KOPT-K1 (cell line): ENCODE results near the gene ZBTB20.

ENCODE experiments used
- H3K27ac ChIP-seq: fragments of 200-600 bp; sonication (generic); 2 replicates; pipeline ENCODE4 v1.5.1; 2016; ENCODE audit warnings: antibody characterized with exemption, mild to moderate bottlenecking, low read depth, low read length; ENCODE audit not compliant: poor library complexity, severe bottlenecking
- H3K36me3 ChIP-seq: fragments of 200-600 bp; sonication (generic); 2 replicates; pipeline ENCODE4 v1.5.1; 2017; ENCODE audit warnings: antibody characterized with exemption, mild to moderate bottlenecking, low read length, moderate library complexity; ENCODE audit not compliant: insufficient read depth
- H3K9me3 ChIP-seq: fragments of 200-600 bp; sonication (generic); 2 replicates; pipeline ENCODE4 v1.5.1; 2017; ENCODE audit warnings: antibody characterized with exemption, low read length, mild to moderate bottlenecking; ENCODE audit not compliant: insufficient read depth, poor library complexity, severe bottlenecking

ZBTB20 gene

DNA sequence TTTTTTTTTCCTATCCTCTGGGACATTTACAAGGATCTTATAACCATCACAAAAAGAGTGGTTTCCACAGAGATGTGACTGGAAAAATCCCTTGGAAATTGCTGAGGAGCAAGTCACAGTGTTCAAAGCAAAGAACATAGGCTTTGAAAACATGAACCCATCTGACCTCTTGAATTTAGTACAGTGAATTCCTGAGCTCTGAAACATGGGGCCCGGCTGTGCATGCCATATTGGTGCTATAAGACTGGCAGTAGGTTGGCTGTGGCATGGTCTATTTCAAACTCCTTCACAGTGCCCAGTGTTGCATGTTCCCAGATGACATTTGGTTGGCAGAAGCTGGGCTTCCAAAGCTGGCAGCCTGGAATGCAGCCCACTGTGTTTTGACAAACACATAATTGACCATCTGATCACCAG lies 651.1 kb downstream of the ZBTB20 start:
- no peak overlapping the region for H3K27ac ChIP-seq
- no peaks in the 10 kb centered on the region for H3K36me3 ChIP-seq
- no peaks in the 10 kb centered on the region for H3K9me3 ChIP-seq

DNA sequence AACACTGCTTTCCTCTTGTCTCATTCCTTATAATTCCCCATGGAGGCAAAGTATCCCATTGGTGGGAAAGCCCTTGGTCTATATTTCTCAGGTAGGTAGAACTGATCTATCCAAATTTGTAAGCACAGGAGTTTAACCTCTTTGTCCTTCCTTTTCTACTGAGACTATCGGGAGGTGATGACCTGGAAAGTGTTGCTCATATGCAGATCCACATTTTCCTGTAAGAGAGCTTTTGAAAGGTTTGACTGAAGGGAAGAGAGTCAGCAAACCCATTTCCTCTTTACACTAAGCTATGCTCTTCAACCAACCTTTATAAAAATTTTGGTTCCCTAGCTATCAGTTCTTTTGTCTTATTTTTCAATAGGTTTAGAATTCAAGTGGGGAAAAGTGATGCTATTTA lies 652.6 kb downstream of the ZBTB20 start:
- Histone ChIP-seq H3K27ac (no peak overlapping the region), H3K36me3 (no peaks in the 10 kb centered on the region), H3K9me3 (no peaks in the 10 kb centered on the region)

DNA sequence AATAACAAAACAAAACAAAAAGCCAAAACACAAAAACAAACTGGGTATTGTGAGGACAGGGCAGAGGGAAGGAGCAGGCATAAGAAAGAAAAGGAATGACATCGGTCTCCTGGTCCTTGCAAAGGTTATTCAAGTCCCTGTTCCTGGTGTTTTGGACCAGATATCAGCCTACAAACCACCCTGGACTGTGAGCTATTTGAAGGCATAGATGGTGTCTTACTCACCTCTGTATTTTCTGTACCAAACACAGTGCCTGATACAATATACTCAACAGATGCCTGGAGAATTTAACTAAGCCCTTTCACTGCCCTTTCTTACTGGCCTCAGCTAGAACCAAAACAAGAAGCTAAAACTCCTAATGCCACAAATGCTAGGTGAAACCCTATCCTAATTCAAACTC lies 656.3 kb downstream of the ZBTB20 start:
- Histone ChIP-seq H3K9me3 (no peaks in the 10 kb centered on the region), H3K36me3 (no peaks in the 10 kb centered on the region), H3K27ac (no peak overlapping the region)

DNA sequence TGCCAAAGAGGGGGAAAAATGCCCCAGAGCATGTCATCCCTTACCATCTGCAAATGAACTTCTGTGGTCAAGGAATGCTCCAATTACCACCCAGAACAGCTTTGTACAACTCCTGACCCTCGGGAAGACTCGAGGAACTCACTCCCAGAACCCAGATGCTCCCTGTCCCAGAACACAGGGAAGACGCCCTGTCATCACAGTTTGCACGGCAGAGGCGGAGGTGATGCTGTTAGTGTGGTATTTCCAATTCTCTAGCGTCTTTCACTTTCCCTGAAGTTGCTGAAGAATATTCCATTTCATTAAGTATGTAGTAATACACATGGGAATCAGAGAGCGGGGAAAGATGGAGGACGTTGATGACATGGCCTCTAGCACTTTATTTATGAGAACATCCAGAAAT lies 659.6 kb downstream of the ZBTB20 start:
- Histone ChIP-seq H3K9me3 (no peaks in the 10 kb centered on the region), H3K36me3 (no peaks in the 10 kb centered on the region), H3K27ac (no peak overlapping the region)

DNA sequence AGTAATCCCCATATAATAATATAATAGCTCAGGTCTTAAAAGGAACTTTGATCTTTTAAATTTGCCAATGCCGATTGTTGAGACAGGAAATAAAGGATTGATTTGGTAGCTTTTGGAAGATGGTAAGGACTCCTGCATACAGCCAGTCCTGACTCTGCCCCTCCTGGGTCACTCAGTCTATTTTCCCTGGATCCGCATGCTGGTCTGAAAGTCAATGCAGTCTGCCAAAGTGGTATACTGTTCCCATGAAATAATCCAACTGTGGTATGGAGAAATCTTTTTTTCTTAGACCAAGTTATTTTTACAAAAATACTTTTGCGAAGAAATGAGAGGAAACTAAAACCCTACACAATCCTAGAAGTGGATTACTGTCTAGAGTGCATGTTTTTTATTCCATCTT lies 662.2 kb downstream of the ZBTB20 start:
- no peaks in the 10 kb centered on the region for H3K36me3 ChIP-seq
- H3K27ac ChIP-seq: no peak overlapping the region
- H3K9me3 ChIP-seq: no peaks in the 10 kb centered on the region

DNA sequence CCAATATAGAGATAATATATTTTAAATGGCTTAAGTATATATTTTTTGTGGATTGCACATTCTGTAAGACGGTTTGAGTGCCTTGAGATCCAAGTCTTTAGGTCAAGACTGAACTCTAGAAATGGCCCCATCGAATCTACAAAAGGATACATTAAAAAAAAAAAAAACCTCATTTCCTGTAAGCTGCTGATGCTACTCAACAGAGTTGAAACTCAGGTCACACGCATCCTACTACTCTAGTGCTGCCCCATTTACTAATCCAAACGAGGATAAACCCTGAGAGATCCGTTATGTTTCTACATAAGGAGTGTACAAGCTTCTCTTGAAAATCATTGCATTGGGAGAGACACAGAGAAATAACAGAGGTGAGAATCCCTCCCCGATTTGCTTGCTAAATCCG lies 666.0 kb downstream of the ZBTB20 start:
- no peaks in the 10 kb centered on the region for H3K9me3 ChIP-seq
- no peaks in the 10 kb centered on the region for H3K36me3 ChIP-seq
- H3K27ac ChIP-seq: no peak overlapping the region

DNA sequence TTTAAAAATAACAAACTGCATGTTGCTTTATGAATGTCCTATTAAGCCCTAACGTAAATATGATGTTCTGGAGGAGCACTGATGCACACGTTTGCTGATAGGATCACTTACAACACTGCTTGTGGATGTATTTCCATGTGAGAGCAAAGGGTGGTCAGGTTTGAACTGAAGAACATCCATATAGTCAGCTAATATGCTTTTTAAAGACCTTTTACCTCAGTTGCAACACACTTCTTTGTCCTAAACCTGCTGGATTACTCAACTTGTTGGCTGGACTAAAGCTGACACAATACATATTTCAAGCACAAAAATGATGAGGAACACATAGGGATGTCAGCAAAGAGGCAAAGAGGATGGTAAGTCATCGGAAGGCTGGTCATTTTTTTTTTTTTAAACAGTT lies 666.6 kb downstream of the ZBTB20 start:
- H3K9me3 ChIP-seq: no peaks in the 10 kb centered on the region
- H3K36me3 ChIP-seq: no peaks in the 10 kb centered on the region
- H3K27ac ChIP-seq: no peak overlapping the region

DNA sequence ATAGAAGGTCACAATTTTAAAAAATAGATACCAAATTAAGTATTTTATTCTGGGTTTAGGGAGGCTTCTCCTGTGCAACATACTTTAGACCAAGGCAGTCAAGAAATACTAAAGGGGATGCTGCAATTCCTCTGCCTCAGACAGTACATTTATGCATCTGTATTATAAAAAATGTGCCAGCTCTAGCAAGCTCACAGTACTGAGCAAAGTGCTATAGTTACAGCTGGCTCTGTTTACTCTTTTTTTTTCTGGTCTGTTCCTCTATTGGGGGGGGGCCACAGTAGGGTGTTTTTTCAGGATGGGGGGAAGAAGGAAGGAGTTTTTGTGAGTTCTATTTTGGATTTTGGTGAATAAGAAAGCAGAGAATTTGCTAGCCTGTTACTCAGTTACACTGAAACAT lies 668.3 kb downstream of the ZBTB20 start:
- Histone ChIP-seq H3K27ac (no peak overlapping the region), H3K9me3 (no peaks in the 10 kb centered on the region), H3K36me3 (no peaks in the 10 kb centered on the region)

DNA sequence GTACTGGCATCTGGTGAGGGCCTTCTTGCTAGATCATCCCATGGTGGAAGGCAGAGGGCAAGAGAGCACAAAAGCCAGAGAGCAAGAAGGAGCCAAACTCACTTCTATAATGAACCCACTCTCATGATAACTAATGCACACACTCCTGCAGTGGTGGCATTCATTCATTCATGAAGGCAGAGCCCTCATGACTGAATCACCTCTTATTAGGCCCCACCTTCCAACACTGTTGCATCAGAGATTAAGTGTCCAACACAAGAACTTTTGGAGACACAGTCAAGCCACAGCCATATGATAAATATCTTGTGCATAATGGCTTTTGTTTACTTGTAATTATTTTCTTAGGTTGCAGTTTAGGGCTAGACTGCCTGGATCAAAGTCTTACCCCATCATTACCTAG lies 670.6 kb downstream of the ZBTB20 start:
- no peaks in the 10 kb centered on the region for H3K9me3 ChIP-seq
- H3K27ac ChIP-seq: no peak overlapping the region
- H3K36me3 ChIP-seq: no peaks in the 10 kb centered on the region

DNA sequence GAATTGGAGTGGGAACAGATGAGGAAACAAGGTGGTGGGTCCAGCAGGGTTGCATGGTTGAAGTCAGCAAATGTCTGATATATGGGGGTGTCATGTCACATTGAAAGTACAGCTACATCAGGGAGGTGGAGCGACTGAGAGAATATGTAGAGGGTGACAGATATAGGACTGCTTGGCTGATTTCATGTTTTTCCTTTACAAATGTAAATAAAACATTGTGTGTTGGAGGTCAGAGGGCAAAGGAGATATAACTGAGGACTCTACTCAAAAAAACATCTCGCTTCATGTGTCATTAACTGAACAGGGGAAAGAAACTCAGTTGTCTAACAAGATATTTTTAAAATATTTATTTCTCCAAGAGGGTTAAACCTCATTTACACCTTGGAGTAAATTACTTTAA lies 675.6 kb downstream of the ZBTB20 start:
- Histone ChIP-seq H3K9me3 (no peaks in the 10 kb centered on the region), H3K36me3 (no peaks in the 10 kb centered on the region), H3K27ac (no peak overlapping the region)

DNA sequence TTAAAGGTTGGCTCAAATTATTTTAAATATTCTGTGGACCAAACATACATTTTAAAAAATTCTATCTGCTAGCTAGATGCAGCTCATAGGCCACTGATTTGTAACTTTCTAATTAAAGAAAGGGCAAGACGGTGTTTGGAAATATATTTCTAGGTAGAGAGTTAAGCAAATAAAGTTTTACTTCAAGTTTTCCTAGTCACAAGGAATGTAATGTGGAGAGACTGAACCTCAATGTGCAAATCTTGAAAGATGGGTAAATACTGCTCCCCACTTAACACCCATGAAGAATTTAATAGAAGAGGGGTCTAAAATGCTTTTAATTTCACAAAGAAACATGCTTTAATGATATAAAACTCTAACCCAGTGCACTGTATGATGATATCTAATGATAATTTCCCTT lies 678.0 kb downstream of the ZBTB20 start:
- Histone ChIP-seq H3K27ac (no peak overlapping the region), H3K9me3 (no peaks in the 10 kb centered on the region), H3K36me3 (no peaks in the 10 kb centered on the region)

DNA sequence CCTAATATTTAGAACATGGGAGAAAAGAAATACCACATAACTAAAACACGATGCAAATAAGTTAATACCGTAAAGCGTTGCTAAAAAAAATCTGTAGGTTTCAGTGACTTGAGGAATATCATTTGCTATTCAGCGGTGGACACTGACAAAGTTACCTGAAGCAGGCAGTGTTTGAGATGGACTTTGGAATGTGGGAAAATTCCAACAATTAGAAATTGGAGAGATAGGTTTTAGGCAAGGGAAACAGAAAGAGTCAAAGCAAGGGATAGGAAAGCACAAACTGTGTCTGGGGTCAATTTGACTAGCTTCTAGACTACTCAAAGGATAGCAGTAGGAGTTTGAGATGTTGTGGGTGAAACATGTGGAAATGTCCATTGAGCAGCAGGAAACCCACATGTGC lies 680.3 kb downstream of the ZBTB20 start:
- no peak overlapping the region for H3K27ac ChIP-seq

DNA sequence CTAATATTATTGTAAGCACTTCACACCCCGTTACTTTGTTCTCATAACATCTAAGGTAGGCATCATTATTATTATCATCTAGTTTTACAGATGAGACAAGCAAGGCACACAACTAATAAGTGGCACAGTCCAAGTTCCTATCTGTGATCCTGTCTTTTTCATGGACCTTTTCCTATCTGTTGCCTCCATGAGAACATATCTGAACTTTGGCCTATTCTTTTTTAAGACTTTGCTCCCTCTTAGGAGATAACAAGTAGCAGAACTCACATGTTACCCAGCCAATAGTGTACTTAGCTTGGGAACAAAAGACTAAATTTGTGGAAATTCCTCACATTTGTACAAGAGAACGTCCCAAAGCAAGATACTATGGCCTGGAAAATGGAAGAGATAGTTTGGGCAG lies 680.8 kb downstream of the ZBTB20 start:
- H3K27ac ChIP-seq: no peak overlapping the region
- no peaks in the 10 kb centered on the region for H3K9me3 ChIP-seq
- no peaks in the 10 kb centered on the region for H3K36me3 ChIP-seq

More for the DNA sequence above, 680.3 kb downstream of the ZBTB20 start:
- Histone ChIP-seq H3K9me3 (no peaks in the 10 kb centered on the region), H3K36me3 (no peaks in the 10 kb centered on the region)

DNA sequence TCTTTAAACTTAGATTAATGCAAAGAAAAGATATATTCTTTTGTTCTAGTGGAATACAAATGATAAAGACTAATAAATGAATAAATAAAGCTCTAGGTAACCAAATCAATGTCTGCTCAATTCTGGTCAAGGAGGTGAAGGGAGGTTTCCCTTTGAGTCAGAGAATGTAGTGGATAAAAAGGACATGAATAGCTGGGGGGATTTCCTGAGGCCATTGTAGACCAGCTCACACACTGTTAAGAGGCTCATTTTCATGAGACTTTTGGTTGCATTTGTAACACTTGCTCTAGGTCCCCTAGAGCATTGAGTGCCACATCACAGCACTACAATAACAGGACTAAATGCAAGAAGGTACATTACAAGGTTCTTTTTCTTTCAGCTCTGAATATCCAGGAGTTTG lies 682.5 kb downstream of the ZBTB20 start:
- Histone ChIP-seq H3K9me3 (no peaks in the 10 kb centered on the region), H3K36me3 (no peaks in the 10 kb centered on the region), H3K27ac (no peak overlapping the region)

DNA sequence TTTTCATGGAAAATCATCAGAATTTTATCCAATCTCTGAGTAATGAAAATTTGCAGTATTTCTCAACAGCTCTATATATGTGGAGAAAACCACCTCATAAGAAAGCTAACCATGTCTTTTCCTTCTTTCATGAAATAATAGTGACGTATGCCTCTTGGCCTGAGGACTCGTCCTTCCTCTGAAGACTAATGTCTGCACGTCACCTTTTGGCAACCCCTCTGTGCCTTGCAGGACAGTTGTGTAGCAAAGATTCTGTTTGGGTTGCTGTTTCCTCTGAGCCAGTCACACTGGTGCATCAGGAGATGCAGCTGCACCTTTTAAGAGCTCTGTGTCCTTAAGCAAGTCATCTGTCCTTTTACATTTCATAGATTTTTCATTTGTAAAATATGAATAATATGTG lies 684.3 kb downstream of the ZBTB20 start:
- no peak overlapping the region for H3K27ac ChIP-seq
- H3K36me3 ChIP-seq: no peaks in the 10 kb centered on the region
- no peaks in the 10 kb centered on the region for H3K9me3 ChIP-seq

DNA sequence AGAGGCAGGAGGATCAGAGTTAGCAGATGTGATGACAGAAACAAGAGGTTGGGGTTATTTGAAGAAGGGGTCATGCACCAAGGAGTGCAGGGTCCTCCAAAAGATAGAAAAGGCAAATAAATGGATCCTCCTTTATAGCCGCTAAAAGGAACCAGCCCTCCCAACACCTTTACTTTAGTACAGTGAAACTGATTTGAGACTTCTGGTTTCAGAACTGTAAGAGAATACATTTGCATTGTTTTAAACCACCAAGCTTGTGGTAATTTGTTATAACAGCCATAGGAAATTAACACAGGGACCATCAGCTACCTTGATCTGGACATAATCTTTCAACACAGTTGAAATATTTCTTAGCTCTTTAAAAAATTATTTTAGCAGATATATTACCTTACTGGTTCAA lies 686.6 kb downstream of the ZBTB20 start:
- Histone ChIP-seq H3K9me3 (no peaks in the 10 kb centered on the region), H3K36me3 (no peaks in the 10 kb centered on the region), H3K27ac (no peak overlapping the region)

DNA sequence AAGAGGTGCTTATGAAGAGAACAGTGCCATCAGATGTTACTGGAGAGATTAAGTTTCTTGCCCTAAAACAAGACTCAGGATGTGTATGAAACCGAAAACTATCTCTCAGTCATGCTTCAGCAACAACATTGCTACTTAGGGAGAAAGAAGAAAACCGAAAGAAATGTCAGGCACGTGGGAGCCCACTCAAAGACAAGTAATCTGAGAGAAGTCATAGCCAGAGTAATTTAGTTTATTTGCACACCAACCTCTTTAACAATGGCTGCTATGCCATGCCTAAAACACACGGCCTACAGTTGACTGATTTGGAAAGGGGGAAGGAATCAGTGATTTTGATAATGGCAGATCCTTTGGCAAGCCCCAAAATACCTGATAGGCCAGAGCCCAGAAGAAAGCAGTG lies 690.3 kb downstream of the ZBTB20 start:
- Histone ChIP-seq H3K9me3 (no peaks in the 10 kb centered on the region), H3K27ac (no peak overlapping the region), H3K36me3 (no peaks in the 10 kb centered on the region)
